HG03432 (cell line): ENCODE results near the gene ZBTB24.
"Not testable (repeated sequence)": the region's sequence is repeated elsewhere in the genome, so short reads cannot be mapped to it uniquely, and the experiment has no call there.

ENCODE experiments used
- ATAC-seq: cut with Tn5 transposase; IDR thresholded peaks from one replicate; pipeline ENCODE4 v1.9.1; 2021; ENCODE audit warnings: mild to moderate bottlenecking, moderate library complexity; ENCODE audit not compliant: unreplicated experiment

Gene ZBTB24

DNA sequence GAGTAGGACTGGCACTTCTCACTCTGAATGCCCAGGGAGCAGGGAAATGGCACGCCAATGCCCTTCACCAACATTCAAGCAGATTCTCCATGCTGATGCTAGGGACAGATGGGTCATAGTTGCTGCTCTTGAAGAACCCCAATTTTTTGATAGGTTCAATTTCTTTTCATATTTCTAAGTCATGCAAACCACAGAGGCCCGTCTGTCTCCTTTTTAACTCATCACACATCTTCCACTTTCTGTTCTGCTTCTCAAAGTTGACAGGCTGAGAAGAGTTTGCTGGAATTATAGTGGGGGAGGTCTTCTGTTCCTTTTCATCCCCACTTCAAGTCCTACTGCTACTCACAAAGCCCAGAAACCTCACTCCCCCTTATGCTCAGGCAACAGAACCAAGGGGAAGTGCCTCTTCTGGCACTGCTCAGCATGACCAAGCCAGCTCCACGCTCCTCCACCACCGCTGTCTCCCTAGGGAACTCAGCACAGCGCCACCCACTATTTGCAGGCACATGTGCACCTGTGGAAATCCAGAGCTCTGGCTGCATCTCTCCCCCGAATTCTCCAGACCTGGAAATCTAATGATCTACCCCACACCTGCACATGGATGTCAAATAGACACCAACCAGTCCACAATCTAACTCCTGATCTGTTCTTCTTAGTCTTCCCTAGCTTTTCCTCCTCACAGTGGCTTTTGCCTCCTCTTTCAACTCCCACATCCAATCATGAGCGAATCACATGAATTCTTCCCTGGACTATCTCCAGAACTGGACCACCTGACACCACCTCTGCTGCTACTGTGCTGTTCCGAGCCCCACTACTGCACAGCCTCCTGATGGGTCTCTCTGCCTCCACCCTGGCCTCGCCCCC, 10.7 kb downstream of the ZBTB24 start:
- peak; percentile 74 for ATAC-seq

DNA sequence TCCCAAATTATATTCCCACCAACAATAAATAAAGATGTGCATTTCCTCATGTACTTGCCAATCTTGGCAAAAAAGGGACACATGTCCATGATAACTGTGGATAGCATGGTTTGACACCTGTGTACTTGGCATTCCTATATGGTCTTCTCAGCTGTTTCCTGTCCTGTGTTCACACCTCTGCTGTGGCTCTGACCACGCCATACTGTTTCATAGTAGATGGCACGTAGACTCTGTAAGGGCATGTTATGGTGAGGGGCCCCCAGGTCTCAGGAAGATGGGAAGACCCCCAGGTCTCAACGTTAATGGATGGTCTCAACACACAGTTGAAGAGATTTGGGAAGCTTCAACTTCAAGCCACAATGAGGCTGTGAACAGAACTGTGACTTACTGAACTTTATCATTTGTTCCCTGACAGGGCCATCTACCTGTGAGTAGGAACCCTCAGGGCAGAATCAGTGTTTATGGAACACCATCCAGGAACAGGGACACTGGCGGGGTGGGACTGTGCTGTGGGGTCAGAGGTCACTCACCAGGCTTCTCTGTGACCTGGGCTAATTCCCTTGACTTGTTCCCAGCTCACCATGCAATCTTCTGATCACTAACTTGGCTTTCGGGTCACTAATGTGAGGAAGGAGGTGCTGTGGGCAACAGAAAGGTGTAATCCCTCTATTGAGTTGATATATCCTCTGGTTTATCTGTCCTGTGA, 11.8 kb downstream of the ZBTB24 start:
- ATAC-seq: no peak

DNA sequence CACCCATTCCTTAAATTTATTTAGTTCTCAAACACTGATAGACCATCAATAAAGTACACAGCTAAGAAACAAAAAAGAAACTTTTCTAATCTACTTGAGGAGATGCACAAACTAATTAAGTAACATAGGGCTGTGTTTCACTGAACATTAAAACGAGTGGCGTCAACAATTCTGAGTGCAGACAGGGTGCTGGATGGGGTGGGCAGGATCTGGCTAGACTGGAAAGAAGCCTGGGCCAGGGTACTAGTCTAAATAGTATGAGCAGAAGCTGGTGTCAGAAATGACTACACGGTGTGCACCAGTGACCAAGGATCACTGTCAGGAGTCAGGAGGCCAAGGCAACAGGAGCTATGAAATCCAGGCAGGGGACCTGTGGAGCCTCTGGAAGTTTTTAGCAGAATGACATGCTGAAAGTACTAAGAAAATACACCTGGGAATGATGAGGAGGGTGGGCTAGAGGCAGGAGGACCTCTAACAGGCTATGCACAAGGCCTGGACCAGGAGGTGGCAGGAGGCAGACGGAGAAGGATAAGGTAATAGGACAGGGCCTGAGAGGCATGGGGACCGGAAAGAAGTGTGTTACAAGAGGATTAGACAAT, 13.3 kb downstream of the ZBTB24 start:
- ATAC-seq: no peak

DNA sequence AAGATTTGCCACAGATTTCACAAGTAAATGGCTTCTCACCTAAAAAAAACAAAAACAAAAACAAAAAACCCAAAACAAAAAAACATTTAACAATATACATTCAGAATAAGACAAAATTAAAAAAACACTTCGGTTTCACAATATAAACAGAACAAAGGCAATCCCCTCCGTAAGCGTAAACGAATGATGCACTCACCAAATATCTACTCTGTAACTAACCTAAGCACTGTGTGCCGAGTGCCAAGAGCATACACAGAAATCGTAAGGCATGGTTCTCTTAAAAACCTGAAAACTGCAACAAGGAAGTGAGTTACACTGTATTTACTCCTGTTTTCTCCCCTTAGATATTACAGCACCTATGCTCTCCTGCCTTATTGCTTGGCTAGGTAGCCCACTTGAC, 15.3 kb downstream of the ZBTB24 start:
- ATAC-seq: no peak

DNA sequence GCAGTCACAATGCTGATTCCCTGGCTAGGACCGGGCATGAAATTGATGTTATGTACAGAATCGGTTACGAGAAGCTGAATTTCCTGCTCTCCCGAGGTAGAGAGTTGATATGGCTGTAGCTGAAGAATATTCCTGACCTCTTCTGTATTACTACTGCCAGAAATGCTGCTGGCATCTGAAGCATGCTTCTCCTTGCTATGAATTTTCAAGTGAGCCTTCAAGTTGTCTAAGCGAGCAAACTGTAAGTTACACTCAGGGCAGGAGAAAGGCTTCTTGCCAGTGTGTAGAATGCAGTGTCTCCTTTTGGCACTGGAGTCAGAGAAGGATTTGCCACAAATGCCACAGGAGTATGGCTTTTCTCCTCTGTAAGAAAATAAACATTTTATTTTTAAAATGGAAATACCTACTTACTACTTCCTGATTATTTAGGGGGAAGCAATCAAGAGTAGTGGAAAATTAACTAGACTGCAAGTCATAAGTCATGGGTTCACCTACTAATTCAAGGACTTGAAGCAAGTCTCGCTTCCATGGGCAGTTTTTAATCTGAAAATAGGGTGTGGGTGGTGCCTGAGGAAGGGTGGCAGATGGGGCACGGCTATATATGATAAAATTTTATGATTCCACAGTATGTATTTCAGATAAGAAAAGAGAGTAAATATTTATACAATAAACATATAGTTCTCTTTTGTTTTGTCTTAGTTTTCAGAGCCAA, 16.7 kb downstream of the ZBTB24 start:
- ATAC-seq: no peak

DNA sequence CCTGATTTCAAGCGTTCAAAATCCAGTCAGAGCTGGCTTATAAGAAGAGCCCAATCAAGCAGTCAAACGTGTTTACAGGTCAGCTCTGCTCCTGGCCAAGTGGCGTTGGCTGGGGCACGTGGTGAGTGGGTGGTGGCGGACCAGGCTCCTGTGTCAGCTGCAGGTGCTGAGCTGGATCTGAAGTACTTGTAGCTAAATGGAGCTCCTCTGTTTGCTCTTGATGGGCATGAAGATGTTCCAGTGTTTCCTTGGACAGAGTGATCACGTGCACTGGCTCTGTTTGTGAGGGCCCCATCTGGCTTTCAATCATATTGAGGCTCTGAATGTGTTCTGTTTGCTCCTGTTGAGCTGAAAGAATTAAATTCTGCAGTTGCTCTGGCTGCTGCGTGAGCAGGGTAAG, 17.2 kb downstream of the ZBTB24 start:
- no peak for ATAC-seq

DNA sequence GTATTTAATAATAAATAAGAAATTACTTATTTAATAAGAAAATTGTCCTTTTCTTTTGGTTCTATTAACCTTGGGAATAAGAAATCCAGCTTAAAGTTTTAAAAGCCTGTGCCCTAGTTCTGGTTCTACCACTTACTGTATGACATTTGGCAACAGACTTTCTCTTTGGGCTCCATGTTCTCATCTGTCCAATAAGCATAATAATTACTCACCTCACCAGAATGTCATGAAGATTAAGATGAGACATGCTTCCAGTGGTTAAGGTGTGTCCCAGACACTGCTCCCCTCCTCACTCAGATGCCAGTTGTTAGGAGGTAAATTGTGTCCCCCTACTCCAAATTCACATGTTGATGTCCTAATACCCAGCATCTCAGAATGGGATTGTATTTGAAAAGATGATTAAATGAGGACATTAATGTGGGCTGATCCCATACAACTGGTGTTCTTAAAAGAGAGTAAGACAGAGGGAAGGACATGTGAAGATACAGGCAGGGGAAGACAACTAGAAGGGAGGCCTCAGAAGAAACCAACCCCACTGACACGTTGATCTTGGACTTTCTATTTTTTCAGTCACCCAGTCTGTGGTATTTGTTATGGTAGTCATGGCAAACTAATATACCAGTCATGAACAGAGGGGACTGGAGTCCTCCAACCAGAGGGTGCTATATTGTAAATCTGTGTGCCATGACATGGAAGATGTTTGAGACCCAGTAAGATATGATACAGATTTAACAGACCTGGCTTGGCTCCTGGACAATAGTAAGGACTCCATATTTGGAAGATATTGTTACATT, 21.1 kb downstream of the ZBTB24 start:
- no peak for ATAC-seq

DNA sequence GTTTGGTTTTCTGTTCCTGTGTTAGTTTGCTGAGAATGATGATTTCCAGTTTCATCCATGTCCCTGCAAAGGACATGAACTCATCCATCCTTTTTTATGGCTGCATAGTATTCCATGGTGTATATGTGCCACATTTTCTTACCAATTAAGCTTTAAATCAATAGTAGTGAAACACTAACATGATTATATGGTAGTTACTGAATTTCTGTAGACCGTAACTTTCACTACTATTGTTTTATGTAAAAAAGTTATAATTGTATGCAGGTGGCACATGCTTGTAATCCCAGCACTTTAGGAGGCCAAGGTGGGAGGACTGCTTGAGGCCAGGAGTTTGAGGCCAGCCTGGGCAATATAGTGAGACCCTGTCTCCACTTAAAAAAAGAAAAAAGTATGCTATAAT, 21.8 kb downstream of the ZBTB24 start:
- not testable (repeated sequence) for ATAC-seq

DNA sequence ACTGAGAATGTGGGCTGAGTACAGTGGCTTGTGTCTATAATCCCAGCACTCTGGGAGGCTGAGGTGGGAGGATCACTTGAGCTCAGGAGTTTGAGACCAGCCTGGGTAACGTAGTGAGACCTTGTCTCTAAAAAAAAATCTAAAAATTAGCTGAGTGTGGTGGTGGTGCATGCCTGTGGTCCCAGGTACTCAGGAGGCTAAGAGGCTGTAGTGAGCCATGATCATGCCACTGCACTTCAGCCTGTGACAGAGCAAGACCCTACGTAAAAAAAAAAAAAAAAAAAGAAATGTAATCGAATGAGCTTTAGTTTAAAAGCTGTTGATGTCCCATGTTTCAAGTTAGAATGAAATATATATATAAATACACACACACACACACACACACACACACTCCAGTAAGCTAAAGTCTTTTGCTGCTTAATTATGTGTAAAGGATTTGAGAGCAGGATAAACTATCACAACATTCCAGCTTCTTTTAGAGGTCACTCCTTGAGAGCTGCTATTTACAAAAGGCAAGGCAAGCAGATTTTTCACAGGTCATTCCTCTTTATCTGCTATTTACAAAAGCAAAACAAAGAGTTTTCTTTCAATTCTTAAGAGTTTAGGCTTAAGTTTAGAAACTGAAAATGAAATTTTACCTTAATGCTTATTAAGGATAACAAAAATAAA, 22.7 kb downstream of the ZBTB24 start:
- no peak for ATAC-seq

DNA sequence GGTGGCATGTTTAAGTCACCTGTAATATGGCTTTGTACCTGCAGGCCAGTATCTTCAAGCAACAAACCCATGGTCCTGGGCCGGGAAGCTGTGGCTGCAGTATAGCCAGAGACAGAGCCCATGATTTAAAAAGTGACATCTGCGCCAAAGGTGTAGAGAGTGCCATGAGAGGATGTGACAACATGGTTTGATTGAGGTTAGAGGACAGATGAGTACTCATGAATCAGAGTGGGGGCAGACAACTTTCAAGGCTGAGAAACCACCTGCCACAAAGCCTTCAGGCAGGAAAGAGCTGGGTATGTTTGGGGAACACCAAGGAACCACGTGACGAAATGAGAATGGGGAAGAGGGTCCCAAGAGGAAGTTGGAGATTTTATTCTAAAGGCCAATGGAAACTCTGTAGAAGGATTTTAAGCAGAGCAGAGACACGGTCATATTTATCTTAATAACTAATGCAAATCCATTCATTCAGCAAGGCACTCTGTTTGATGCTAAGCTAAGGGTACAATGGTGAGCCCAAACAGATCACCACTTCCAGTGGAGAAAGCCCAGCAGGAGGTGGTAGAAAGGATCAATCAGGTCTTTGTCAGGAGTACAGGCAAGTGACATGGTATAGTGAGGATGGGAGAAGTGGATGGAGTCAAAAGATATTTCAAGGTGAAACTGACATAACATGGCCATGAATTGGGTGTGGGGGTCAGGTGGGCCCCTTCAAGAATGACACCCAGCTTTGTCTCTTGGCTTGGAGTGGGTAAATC, 24.1 kb downstream of the ZBTB24 start:
- peak; percentile 29 for ATAC-seq

DNA sequence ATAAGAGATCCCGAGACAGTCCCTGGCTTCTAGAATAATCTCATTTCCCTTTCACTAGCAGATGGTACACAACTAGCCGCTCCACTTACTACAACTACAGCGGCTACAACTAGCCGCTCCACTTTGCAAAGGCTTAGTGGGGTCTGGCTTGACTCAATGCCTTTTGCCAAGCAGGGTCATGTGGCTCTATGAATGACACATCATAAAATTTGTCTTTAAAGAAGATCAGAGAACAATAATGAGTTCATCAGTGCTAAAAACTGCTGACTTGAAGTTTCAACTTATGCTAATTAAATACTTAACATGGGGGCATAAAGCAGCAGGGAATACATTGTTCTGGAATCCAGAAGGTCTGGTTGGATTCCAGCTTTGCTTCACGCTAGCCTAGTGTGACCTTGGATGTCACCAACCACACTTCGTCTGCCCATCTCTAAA, 25.4 kb downstream of the ZBTB24 start:
- no peak for ATAC-seq

DNA sequence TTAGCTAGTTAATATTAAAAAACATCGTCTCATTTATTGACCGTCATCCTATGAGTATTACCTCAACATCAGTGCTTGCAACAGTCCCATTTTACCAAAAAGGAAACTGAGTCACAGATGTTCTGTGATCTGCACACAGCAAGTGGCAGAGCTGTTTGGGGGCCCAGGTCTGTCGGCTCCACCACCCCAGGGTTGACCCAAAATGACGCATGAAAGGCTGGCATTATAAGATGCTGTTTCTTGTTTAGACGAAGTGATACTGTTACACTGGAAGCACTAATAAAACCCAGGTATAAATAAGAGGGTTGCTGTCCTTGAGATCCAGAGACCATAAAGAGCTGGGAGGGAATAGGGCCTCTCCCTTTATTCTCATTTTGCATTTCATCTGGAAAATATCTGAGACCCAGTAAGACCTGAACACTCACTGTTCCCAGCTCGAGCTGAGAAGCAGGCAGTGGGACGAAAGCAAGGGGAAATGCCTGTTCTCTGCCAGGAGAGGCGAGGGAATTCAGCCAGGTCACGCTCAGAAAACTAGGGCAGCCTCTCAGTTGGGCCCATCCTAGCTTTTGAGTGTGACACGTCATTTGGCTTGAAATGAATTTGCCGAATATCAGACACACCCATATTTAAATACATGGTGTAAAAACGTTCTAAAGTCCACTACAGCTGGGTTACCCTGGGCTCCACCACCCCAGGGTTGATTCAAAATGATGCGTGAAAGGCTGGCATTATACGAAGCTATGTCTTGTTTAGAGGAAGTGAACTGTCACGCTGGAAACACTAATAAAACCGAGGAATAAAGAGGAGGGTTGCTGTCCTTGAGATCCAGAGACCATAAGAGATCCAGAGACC, 26.1 kb downstream of the ZBTB24 start:
- no peak for ATAC-seq

DNA sequence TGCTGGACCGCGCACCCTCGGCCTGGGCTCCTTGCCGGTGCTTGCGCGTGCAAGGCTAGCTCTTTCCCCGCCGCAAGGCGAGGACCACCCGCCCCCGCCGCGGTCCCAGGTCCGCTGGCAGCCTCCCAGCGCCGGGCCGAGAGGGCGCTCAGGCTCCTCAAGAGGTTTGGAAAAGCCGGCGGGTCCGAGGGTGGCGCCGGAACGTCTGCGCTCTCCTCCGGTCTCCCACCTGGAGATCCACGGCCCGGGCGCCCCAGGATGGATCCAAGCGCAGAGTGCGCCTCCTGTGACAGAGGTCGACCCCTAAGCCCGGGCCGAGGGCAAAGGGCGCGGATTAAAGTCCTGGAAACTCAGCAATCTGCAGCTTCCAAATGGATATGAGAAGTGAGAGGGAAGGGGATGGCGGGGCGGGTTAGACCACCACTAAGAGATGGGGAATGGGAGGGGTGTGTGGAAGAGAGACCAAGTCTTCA, 26.9 kb downstream of the ZBTB24 start:
- ATAC-seq: peak; percentile 11

DNA sequence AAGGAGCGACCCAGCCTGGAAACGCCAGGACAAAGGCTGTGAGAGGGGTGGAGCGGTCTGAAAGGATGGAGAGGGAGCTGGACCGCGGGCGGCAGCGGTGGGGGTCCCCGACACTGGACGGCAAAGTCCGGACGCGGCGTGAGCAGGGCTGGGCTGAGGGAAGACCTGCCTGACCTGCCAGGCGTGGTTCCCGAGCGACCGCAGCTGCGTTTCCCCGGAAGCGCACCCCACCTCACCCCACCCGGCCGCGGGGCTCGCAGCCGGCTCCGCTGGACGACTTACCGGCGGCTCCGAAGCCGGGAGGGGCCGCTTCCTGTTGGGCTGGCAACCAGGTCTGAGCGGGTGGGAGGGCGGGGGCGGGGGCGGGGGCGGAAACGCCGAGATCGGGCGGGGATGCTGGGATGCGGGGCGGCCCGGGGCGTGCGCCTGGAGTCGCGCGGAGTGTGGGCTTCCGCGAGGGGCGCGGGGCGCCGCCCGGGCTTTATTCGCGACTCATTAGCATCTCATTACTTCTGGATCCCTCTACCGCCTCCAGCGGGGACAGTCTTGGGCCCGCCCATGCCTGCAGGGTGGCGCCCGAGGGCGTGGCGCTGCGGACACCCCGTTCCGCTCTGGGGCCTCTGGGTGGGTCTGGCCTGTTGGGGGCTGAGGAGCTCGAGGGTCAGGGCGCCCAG, 27.4 kb downstream of the ZBTB24 start, which contains the start of gene MICAL1:
MICAL1 (minus strand) TSS at position 336 of the 674 bp plus-strand sequence. CDS start 1,576 bp downstream, outside the sequence.
- peak; percentile 64 for ATAC-seq

DNA sequence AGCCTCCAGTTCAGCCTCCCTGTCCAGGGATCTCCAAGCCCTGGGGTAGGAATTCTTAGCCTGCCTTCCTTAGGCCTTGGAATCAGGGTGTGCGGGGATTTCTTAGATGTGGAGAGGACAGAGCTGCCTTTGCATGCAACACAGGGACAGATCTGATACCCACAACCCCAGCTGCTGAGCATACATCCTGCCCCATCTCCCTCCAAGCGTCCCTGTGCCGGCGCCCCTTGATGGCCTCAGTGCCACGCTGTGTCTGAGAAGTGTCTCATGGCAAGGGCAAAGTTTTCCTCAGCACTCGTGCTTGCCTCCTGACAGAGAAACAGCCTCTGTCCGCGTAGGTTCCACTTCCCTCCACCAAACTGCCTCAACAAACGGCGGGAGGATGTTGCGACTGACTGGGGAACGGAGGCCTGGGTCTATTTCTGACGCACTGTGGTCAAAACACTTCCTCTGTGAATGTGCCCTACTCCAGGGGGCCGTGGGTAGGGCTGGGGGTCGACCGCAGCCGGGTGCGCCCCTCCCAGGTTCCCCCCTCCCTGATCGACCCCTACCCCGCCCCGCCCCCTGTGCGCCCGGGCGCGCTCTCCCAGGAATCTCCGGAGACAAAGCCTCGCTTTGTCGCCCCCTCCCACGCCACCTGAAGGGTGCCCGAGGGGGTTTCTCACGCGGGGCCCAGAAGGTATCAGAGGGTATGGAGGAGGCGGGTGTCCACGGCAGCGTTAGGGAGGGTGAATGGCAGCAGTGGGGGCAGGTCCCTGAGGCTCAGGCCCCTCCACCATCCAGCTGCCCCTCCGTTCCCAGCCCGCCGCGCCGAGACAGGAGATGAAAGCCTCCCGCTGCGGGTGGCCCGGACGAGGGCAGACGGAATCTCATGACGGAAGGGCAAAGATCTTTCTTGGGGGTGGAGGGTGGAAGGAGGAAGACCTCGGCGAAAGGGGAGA, 28.3 kb downstream of the ZBTB24 start:
- peak; percentile 32 for ATAC-seq
